ENCODE results near the gene RAB3IL1. TPM values are rescaled to one million over a fixed set of nuclear protein-coding genes. Genes with fewer than 3 reads are reported as not detected.

RAB3IL1 gene
- total RNA-seq, 3 donors from 2014 or later = 2.6 to 15.0 (median 11.8) TPM

DNA sequence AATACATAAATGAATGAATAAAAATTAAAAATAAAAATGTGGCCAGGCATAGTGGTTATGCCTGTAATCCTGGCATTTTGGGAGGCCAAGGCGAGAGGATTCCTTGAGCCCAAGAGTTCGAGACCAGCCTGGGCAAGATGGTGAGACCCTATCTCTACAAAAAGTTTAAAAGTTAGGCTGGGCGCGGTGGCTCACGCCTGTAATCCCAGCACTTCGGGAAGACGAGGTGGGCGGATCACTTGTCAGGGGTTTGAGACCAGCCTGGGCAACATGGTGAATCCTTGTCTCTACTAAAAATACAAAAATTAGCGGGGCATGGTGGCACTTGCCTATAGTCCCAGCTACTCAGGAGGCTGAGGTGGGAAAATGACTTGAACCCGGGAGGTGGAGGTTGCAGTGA lies 23.1 kb upstream of the RAB3IL1 start:
- no peaks in the 10 kb centered on the region for H3K36me3 ChIP-seq (ENCODE audit: low read depth)
- ATAC-seq (no peak), DNase-seq (no peak)
- intact Hi-C loops (cut with DNase I, micrococcal nuclease) = loop anchor here (10.0 kb wide), 2 partner anchors 46 to 136 kb away; partner anchors contain the start of gene FADS3 (in 1 of the 2)
- H3K4me1 ChIP-seq (ENCODE audit: low read depth) = no peaks in the 10 kb centered on the region
- H3K4me3 ChIP-seq = no peak overlapping the region
- TF ChIP-seq, protein P1, sequence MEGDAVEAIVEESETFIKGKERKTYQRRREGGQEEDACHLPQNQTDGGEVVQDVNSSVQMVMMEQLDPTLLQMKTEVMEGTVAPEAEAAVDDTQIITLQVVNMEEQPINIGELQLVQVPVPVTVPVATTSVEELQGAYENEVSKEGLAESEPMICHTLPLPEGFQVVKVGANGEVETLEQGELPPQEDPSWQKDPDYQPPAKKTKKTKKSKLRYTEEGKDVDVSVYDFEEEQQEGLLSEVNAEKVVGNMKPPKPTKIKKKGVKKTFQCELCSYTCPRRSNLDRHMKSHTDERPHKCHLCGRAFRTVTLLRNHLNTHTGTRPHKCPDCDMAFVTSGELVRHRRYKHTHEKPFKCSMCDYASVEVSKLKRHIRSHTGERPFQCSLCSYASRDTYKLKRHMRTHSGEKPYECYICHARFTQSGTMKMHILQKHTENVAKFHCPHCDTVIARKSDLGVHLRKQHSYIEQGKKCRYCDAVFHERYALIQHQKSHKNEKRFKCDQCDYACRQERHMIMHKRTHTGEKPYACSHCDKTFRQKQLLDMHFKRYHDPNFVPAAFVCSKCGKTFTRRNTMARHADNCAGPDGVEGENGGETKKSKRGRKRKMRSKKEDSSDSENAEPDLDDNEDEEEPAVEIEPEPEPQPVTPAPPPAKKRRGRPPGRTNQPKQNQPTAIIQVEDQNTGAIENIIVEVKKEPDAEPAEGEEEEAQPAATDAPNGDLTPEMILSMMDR (IDR thresholded peaks at IDR 0.05) = no peak
- no peaks in the 10 kb centered on the region for H3K9me3 ChIP-seq

DNA sequence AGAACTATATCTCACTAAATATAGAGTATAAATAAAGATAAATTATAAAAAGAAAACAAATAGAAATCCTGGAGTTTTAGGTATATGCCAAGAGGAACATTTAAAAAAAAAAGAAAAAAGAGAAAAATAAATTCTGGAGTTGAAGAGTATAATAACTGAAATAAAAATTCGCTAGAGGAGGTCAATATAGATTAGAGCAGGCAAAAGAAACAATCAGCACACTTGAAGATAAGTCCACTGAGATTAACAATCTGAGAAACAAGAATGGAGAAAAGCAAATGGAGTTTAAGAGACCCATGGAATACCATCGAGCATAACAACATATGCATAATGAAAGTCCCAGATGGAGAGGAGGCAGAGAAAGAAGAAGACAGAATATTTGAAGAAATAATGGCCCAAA lies 18.5 kb upstream of the RAB3IL1 start:
- TF ChIP-seq, protein P1 (IDR thresholded peaks at IDR 0.05) = no peak
- no peaks in the 10 kb centered on the region for H3K4me1 ChIP-seq (ENCODE audit: low read depth)
- DNase-seq (no peak), ATAC-seq (no peak)
- H3K9me3 ChIP-seq = no peaks in the 10 kb centered on the region
- intact Hi-C loops (cut with DNase I, micrococcal nuclease) = no loop called here
- no peak overlapping the region for H3K4me3 ChIP-seq
- H3K36me3 ChIP-seq (ENCODE audit: low read depth) = no peaks in the 10 kb centered on the region

DNA sequence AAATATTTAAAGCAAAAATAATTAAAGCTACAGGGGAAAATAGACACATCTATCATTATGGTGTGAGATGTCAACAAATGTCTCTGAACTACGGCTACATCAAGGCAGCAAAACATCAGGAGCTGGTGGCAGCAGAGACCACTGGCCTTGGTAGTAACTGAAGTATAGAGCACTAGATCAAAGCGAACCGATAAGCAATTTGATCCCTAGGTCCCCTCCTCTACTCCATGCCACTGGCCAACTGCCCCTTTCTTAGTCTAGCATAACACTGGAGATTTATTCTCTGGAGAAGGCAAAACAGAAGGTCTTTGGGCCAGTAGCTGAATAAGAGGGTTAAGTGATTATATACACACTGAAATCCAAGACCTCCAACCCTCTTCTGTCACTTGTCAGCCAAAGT lies 13.6 kb upstream of the RAB3IL1 start:
- no peak for DNase-seq
- no peak for ATAC-seq
- H3K9me3 ChIP-seq = no peaks in the 10 kb centered on the region
- intact Hi-C loops (cut with DNase I, micrococcal nuclease) = no loop called here
- no peaks in the 10 kb centered on the region for H3K4me1 ChIP-seq (ENCODE audit: low read depth)
- no peak overlapping the region for H3K4me3 ChIP-seq
- H3K36me3 ChIP-seq (ENCODE audit: low read depth) = no peaks in the 10 kb centered on the region
- TF ChIP-seq, protein P1 (IDR thresholded peaks at IDR 0.05) = no peak

DNA sequence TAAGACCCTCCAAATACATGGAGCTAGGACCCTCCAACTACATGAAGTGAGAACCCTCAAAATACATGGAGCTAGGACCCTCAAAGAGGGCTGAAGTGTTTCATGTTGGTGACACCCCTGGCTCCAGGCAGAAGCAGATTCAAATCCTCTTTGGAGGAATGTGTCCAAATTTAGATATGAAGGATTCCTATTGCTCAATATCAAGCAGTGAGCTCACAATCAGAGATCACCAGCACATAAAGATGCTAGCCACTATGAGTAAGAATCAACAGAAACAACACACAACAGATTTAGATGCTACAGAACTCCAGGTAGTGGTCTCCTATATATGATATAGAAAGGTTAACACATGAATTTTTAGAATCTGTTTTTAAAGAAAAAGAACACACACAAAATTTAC lies 11.2 kb upstream of the RAB3IL1 start:
- Histone ChIP-seq H3K4me1 (ENCODE audit: low read depth) (no peaks in the 10 kb centered on the region), H3K4me3 (no peak overlapping the region), H3K36me3 (ENCODE audit: low read depth) (no peaks in the 10 kb centered on the region), H3K9me3 (no peaks in the 10 kb centered on the region)
- TF ChIP-seq, protein P1 (IDR thresholded peaks at IDR 0.05) = no peak
- DNase-seq = no peak
- ATAC-seq = no peak
- intact Hi-C loops (cut with DNase I, micrococcal nuclease) = no loop called here

DNA sequence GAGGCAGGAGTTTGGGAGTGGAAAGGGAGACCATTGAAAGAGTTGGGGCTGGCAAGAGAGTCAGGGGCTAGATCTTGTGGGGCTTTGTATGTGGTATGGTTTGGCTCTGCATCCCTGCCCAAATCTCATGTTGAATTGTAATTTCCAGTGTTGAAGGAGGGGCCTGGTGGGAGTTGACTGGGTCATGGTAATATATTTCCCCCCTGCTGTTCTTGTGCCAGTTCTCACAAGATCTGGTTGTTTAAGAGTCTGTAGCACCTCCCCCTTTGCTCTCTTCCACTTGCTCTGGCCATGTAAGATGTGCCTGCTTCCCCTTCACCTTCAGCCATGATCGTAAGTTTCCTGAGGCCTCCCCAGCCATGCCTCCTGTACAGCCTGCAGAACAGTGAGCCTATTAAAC lies 10.1 kb upstream of the RAB3IL1 start:
- Histone ChIP-seq H3K36me3 (ENCODE audit: low read depth) (no peaks in the 10 kb centered on the region), H3K9me3 (no peaks in the 10 kb centered on the region), H3K4me1 (ENCODE audit: low read depth) (no peaks in the 10 kb centered on the region), H3K4me3 (no peak overlapping the region)
- no peak for DNase-seq
- intact Hi-C loops (cut with DNase I, micrococcal nuclease) = no loop called here
- TF ChIP-seq, protein P1 (IDR thresholded peaks at IDR 0.05) = no peak
- ATAC-seq = no peak

DNA sequence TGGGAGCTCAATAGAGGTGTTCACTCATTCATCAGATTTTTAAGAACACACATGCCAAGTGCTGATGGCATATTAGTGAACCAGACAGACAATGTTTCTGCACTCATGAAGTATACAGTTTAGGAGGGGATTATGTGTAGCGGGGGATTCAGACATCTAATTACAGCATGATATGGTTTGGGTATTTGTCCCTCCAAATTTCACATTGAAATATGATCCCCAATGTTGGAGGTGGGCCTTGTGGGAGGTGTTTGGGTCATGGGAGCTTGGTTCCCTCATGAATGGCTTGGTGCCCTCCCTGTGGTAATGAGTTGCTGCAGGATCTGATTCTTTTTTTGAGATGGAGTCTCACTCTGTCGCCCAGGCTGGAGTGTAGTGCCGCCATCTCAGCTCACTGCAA lies 8.9 kb upstream of the RAB3IL1 start:
- Histone ChIP-seq H3K9me3 (no peaks in the 10 kb centered on the region), H3K36me3 (ENCODE audit: low read depth) (no peaks in the 10 kb centered on the region), H3K4me1 (ENCODE audit: low read depth) (no peaks in the 10 kb centered on the region), H3K4me3 (no peak overlapping the region)
- intact Hi-C loops (cut with DNase I, micrococcal nuclease) = no loop called here
- TF ChIP-seq, protein P1 (IDR thresholded peaks at IDR 0.05) = no peak
- no peak for DNase-seq
- ATAC-seq = no peak
